Suprapubic skin (tissue), 4 donors: ENCODE results near the gene LECT2. TPM values are rescaled to one million over a fixed set of nuclear protein-coding genes. Genes with fewer than 3 reads are reported as not detected.

Experiments
- DNase-seq, 2 donors: peaks; one replicate each; pipeline ENCODE4 v3.0.0-alpha.2; 2019; ENCODE audit warnings: low spot score in 2 of 2
- H3K27ac ChIP-seq: fragments of 200-600 bp; sonication (generic); one replicate; pipeline ENCODE4 v1.5.1; 2019
- H3K27me3 ChIP-seq: fragments of 200-600 bp; sonication (generic); one replicate; pipeline ENCODE4 v1.5.1; 2019
- H3K36me3 ChIP-seq: fragments of 200-600 bp; sonication (generic); one replicate; pipeline ENCODE4 v1.5.1; 2019
- H3K4me1 ChIP-seq: fragments of 200-600 bp; sonication (generic); one replicate; pipeline ENCODE4 v1.5.1; 2019
- H3K4me3 ChIP-seq: fragments of 200-600 bp; sonication (generic); one replicate; pipeline ENCODE4 v1.5.1; 2019; ENCODE audit warnings: mild to moderate bottlenecking
- H3K9me3 ChIP-seq: fragments of 200-600 bp; sonication (generic); one replicate; pipeline ENCODE4 v1.5.1; 2019
- CTCF ChIP-seq, 2 donors: fragments of 200-600 bp in 1 of 2; fragments of 450-650 bp in 1 of 2; sonication (generic) in 1 of 2; IDR thresholded peaks; one replicate each; pipeline ENCODE4 v1.5.1; 2016 to 2019; ENCODE audit warnings: antibody characterized with exemption in 2 of 2, mild to moderate bottlenecking in 1 of 2, moderate library complexity in 1 of 2
- EP300 ChIP-seq: sonication (generic); formaldehyde crosslinking; IDR thresholded peaks from one replicate; pipeline ENCODE4 v1.6.1; 2017; ENCODE audit warnings: antibody characterized with exemption
- POLR2A ChIP-seq, 2 donors: fragments of 450-650 bp; IDR thresholded peaks; one replicate each; pipeline ENCODE4 v1.6.1; 2017; ENCODE audit warnings: antibody characterized with exemption in 2 of 2, mild to moderate bottlenecking in 2 of 2, moderate library complexity in 2 of 2
- POLR2AphosphoS5 ChIP-seq, 3 donors: sonication (generic); formaldehyde crosslinking; IDR thresholded peaks; one replicate each; pipeline ENCODE4 v1.6.1; 2017; ENCODE audit warnings: antibody characterized with exemption in 3 of 3
- WGBS: methylation state at CpG from one replicate; pipeline ENCODE4 v1.1.5; 2018; 5-methylcytosine and 5-hydroxymethylcytosine counted together
- total RNA-seq, 4 donors: library from RNA; depleted of rRNA; stranded (reverse); fragments of >200 nt; gene quantifications; one replicate each; pipeline ENCODE4 v1.1.0, GENCODE V29; 2016

Gene LECT2
- total RNA-seq, 4 donors from 2014 or later: not detected

- TF ChIP-seq EP300 (no peak), POLR2A (IDR thresholded peaks at IDR 0.05) (no peak), POLR2AphosphoS5 (IDR thresholded peaks at IDR 0.05) (no peak), CTCF (IDR thresholded peaks at IDR 0.05) (no peak)
- no peaks in the 10 kb centered on the region for H3K9me3 ChIP-seq
- H3K4me1 ChIP-seq: peaks cover 6% of the 10 kb centered on the region
- no peak for DNase-seq
- 81% methylated on average over 8 of the region's 8 CpGs for WGBS
- H3K27ac ChIP-seq: no peak overlapping the region
- no peaks in the 10 kb centered on the region for H3K27me3 ChIP-seq
- H3K4me3 ChIP-seq: no peak overlapping the region
- H3K36me3 ChIP-seq: no peaks in the 10 kb centered on the region
Measured at GRCh38 chr5:135999406-136000139, 44.8 kb upstream of the LECT2 start.

- Histone ChIP-seq H3K4me3 (no peak overlapping the region), H3K4me1 (peaks cover 11% of the 10 kb centered on the region), H3K27me3 (no peaks in the 10 kb centered on the region), H3K36me3 (no peaks in the 10 kb centered on the region), H3K27ac (no peak overlapping the region), H3K9me3 (no peaks in the 10 kb centered on the region)
- 89% methylated on average over 6 of the region's 6 CpGs for WGBS
- TF ChIP-seq POLR2A (IDR thresholded peaks at IDR 0.05) (no peak), EP300 (no peak), CTCF (IDR thresholded peaks at IDR 0.05) (no peak), POLR2AphosphoS5 (IDR thresholded peaks at IDR 0.05) (no peak)
- DNase-seq: no peak
Measured at GRCh38 chr5:135998889-135999288, 44.1 kb upstream of the LECT2 start.

- WGBS: 76% methylated on average over 8 of the region's 8 CpGs
- Histone ChIP-seq H3K27ac (no peak overlapping the region), H3K4me1 (peaks cover 21% of the 10 kb centered on the region), H3K36me3 (no peaks in the 10 kb centered on the region), H3K27me3 (no peaks in the 10 kb centered on the region), H3K4me3 (no peak overlapping the region), H3K9me3 (no peaks in the 10 kb centered on the region)
- TF ChIP-seq EP300: no peak
- TF ChIP-seq CTCF (IDR thresholded peaks at IDR 0.05): no peak
- no peak for TF ChIP-seq POLR2AphosphoS5 (IDR thresholded peaks at IDR 0.05)
- no peak for TF ChIP-seq POLR2A (IDR thresholded peaks at IDR 0.05)
- no peak for DNase-seq
Measured at GRCh38 chr5:135997673-135998335, 43.0 kb upstream of the LECT2 start.

- Histone ChIP-seq H3K9me3 (no peaks in the 10 kb centered on the region), H3K4me3 (no peak overlapping the region), H3K4me1 (peaks cover 16% of the 10 kb centered on the region), H3K27ac (no peak overlapping the region), H3K36me3 (no peaks in the 10 kb centered on the region), H3K27me3 (no peaks in the 10 kb centered on the region)
- WGBS: 88% methylated on average over 2 of the region's 2 CpGs
- TF ChIP-seq POLR2AphosphoS5 (IDR thresholded peaks at IDR 0.05) (no peak), EP300 (no peak), CTCF (IDR thresholded peaks at IDR 0.05) (no peak), POLR2A (IDR thresholded peaks at IDR 0.05) (no peak)
- DNase-seq: no peak
Measured at GRCh38 chr5:135996611-135997010, 41.8 kb upstream of the LECT2 start.

- DNase-seq: no peak
- Histone ChIP-seq H3K27ac (no peak overlapping the region), H3K27me3 (no peaks in the 10 kb centered on the region), H3K4me3 (no peak overlapping the region), H3K36me3 (no peaks in the 10 kb centered on the region), H3K4me1 (peaks cover 15% of the 10 kb centered on the region), H3K9me3 (no peaks in the 10 kb centered on the region)
- 95% methylated on average over 3 of the region's 3 CpGs for WGBS
- no peak for TF ChIP-seq POLR2A (IDR thresholded peaks at IDR 0.05)
- no peak for TF ChIP-seq CTCF (IDR thresholded peaks at IDR 0.05)
- TF ChIP-seq POLR2AphosphoS5 (IDR thresholded peaks at IDR 0.05): no peak
- TF ChIP-seq EP300: no peak
Measured at GRCh38 chr5:135995976-135996375, 41.2 kb upstream of the LECT2 start.
